Iris pigment epithelial cell (primary cell): ENCODE data around the gene PNMA5.
A peak's percentile ranks its signal among the peaks of the same experiment; 100 is the strongest.

Experiments
- DNase-seq: peaks from one replicate; pipeline ENCODE4 v3.0.0-alpha.2; 2011; ENCODE audit warnings: low read depth

The PNMA5 gene

GRCh38 chrX:152958524-152959465, 35.1 kb downstream of the PNMA5 start:
- DNase-seq = peak; percentile 84

DNA sequence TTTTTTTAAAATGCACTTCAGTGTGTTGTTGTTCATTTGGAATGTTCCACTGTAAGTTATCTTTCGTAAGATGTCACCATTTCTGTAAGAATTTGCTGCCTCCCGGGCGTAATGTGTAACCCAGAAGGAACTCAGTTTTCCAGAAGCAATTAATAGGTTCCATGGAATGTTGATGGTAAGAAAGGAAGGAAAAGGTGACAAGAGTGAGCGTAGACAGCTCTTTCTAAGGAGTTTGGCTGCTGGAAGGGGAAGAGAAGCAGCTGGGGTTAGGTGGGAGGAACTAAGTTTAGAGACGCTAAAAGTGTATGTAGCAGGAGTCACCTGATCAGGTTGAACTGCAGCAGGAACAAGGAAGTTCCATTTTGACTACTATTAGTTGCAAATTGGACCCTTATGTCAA, 35.9 kb downstream of the PNMA5 start:
- DNase-seq = no peak

DNA sequence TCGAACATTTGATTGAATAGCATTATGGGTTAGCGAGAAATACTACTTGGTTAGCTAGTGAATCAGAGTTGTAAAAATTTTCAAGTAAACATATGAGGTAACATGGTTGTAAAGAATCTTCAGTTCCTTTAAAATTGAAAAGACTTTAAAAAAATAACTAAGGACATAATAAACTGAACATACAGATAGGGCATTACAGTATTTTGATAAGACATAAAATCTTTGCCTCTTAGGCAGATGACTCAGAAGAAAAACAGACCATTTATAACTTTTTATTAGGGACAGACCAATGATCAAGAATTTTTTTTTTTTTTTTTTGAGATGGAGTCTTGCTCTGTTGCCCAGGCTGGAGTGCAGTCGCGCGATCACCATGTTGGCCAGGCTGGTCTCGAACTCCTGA, 43.1 kb downstream of the PNMA5 start:
- no peak for DNase-seq

DNA sequence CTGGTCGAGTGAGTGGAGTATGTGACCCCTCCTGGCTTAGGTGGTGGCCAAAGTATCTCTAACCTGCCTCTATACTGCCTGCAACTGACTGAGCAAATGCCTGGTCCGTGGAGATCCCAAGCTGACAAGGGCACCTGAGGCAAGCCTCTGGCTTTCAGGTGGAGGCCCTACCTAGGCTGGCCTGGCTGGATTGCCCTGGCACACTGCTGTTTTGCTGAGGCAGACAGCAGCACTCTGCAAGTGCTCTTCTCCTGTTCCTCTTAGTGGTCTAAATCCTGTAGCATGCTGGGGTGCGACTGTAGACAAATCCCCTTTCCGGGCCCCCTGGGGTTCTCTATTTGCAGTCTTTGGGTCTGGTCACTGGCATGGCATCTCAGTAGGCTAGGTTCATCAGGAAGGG, 44.8 kb downstream of the PNMA5 start:
- DNase-seq = no peak

- DNase-seq = no peak
Measured at GRCh38 chrX:152946681-152947080, 47.2 kb downstream of the PNMA5 start.

GRCh38 chrX:152945021-152945979, 48.6 kb downstream of the PNMA5 start:
- no peak for DNase-seq

- no peak for DNase-seq
Measured at GRCh38 chrX:152943826-152944225, 50.1 kb downstream of the PNMA5 start.

DNA sequence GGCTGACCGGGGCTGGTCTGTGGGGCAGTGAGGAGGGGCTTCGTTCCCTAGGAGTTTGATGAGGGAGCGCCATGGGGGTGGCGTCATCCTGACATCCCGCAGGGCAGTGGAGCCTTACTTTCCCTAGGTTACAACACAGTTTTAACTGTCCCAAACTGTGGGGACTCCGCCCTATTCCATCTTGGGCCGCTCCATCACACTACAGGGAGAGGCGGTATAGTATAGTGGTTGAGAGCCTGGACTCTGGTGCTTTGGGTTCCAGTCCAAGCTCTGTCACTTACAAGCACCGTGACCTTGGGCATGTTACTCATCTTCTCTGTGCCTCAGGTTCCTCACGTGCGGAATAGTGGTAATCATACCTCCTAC, 51.9 kb downstream of the PNMA5 start:
- DNase-seq = no peak

DNA sequence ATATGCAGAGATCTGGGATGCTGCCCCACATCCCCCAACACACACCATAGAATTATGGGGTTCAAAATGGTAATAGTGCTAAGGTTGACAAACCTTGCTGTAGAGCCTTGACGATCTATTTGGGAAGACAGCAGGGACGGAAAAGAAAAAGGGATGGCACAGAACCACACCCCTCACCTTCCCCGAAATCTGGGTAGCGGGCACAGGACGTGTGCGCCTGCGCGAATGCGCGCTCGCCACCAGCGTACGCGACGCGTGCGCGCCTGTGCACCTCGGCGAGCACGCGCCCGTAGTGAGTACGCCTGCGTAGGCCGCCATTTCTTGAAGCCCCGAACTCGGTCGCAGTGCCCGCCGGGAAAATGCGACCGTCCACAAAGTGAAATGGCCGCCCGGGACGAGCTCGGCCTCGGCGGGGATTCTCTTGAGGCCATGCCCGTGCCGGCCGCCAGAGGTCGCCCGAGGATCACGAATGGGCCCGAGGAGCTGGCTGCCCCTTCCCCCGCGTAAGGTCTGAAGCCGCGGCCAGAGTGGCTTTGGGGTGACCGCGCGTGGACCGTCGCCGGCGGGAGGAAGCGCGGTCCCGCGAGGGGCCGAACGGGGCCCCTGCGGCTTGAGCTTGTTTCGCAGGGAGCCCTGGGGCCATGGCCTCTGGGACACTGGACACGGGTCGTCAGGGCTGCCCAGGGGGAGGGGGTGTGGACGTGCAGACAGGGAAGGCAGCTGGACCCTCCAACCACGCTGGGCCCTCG, 52.4 kb downstream of the PNMA5 start:
- peak; percentile 88 for DNase-seq
